ENCODE results near the gene MAPKAPK3. TPM values are rescaled to one million over a fixed set of nuclear protein-coding genes. Genes with fewer than 3 reads are reported as not detected.

MAPKAPK3 gene
- total RNA-seq, 1 experiment from 2014 or later: 53.9 TPM

DNA sequence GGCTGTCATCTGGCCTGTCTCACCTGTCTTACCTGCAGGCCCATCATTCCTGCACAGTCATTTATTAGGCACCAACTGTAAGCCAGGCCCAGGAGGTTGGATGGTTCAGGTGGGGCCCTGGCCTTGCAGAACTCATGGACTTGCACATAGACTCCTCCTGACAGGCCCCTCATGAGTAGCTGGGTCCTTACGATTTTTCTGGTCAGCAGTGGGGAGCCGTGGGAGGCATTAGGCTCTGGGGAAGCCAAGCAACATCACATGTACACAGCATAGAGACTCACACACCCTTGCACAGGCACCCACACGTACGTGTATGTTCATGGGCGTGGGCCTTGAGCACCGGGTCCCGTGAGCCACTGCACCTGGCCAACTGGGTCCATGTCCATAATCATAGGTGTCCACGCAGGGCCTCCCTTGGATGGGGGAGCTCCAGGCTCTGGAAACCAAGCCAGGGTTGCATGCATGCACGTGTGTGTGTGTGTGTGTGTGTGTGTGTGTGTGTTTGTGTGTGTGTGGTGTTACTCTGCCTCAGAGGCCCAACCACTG is 25.7 kb upstream of the MAPKAPK3 start:
- ChIA-PET CTCF (interaction anchor here (0.6 to 4.2 kb wide), 4 partner anchors 19 to 54 kb away, joined by 3 to 33 read pairs (median 8); partner anchors contain the start of gene MAPKAPK3), POLR2A (interaction anchor here (0.7 to 1.5 kb wide), 3 partner anchors 10 to 22 kb away, joined by 3 read pairs; partner anchors contain the start of gene HEMK1)
- Mint-ChIP-seq H3K4me1 (ENCODE audit: insufficient read depth, unreplicated experiment) (peaks cover 5% of the 10 kb centered on the region), H3K4me3 (ENCODE audit: unreplicated experiment) (no peak overlapping the region), H3K27ac (ENCODE audit: low read depth, unreplicated experiment) (no peak overlapping the region), H3K9me3 (ENCODE audit: unreplicated experiment) (no peaks in the 10 kb centered on the region), H3K27me3 (ENCODE audit: insufficient read depth, unreplicated experiment) (no peaks in the 10 kb centered on the region), H3K36me3 (ENCODE audit: insufficient read depth, unreplicated experiment) (no peaks in the 10 kb centered on the region)
- no TSS peak for BruUV-seq (replicated peaks)
- no peak for DNase-seq (ENCODE audit: unreplicated experiment)
- intact Hi-C loops (cut with micrococcal nuclease): no loop called here
- TF ChIP-seq, protein P1, sequence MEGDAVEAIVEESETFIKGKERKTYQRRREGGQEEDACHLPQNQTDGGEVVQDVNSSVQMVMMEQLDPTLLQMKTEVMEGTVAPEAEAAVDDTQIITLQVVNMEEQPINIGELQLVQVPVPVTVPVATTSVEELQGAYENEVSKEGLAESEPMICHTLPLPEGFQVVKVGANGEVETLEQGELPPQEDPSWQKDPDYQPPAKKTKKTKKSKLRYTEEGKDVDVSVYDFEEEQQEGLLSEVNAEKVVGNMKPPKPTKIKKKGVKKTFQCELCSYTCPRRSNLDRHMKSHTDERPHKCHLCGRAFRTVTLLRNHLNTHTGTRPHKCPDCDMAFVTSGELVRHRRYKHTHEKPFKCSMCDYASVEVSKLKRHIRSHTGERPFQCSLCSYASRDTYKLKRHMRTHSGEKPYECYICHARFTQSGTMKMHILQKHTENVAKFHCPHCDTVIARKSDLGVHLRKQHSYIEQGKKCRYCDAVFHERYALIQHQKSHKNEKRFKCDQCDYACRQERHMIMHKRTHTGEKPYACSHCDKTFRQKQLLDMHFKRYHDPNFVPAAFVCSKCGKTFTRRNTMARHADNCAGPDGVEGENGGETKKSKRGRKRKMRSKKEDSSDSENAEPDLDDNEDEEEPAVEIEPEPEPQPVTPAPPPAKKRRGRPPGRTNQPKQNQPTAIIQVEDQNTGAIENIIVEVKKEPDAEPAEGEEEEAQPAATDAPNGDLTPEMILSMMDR (IDR thresholded peaks at IDR 0.05; ENCODE audit: unreplicated experiment): no peak

DNA sequence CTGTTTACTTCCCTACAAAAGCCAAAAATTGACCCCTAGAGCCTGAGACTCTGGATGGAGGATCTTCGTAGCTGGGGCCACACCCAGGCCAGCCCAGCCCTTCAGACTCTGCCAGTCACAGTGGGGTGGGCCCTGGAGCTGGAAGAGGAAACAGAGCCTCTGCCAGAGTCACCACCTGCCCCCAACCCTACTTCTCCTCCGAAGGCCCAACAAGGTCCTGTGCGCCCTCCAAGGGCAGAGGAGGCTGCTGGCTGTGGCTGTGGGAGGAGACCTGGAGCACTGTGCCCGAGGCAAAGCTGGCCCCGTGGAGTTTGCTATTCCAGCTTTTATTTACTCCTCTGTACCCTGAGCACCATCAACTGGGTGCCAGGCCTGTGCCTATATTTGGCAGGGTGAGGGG is 24.4 kb upstream of the MAPKAPK3 start:
- H3K27ac Mint-ChIP-seq (ENCODE audit: low read depth, unreplicated experiment): no peak overlapping the region
- no peak overlapping the region for H3K4me3 Mint-ChIP-seq (ENCODE audit: unreplicated experiment)
- no peaks in the 10 kb centered on the region for H3K9me3 Mint-ChIP-seq (ENCODE audit: unreplicated experiment)
- no TSS peak for BruUV-seq (replicated peaks)
- ChIA-PET POLR2A (interaction anchor here (0.8 to 1.5 kb wide), 3 partner anchors 10 to 255 kb away, joined by 3 to 4 read pairs (median 3); no protein-coding TSS in a partner anchor), CTCF (interaction anchor here (0.6 to 4.2 kb wide), 7 partner anchors 20 to 797 kb away, joined by 3 to 33 read pairs (median 4); partner anchors contain the start of gene MAPKAPK3)
- no peaks in the 10 kb centered on the region for H3K27me3 Mint-ChIP-seq (ENCODE audit: insufficient read depth, unreplicated experiment)
- no peak for DNase-seq (ENCODE audit: unreplicated experiment)
- TF ChIP-seq, protein P1 (IDR thresholded peaks at IDR 0.05; ENCODE audit: unreplicated experiment): no peak
- H3K4me1 Mint-ChIP-seq (ENCODE audit: insufficient read depth, unreplicated experiment): peaks cover under 1% of the 10 kb centered on the region
- intact Hi-C loops (cut with micrococcal nuclease): no loop called here
- H3K36me3 Mint-ChIP-seq (ENCODE audit: insufficient read depth, unreplicated experiment): no peaks in the 10 kb centered on the region

DNA sequence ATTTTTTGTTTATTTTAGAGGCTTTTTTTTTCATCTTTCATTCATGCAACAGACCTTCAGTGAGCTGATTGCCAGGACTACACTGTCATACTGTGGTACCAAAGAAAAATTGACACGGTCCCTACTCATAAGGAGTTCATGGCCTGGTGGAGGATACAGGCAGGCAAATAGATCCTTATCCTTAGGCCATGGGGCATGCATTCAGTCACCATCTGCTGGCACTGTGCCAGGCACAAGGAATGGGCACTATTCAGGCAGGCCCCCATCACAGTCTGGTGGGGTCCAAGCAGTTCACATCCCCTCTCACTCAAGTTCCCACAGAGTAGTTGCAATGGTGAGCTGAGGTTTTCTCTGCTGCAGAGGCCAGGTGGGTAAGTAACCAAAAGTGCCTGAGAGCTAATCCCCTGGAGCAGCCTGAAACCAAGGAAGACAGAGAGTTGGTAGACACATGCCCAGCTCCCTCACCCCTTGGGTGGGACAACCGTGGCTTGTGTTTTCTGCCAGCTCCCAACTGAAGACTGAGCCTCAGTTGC is 22.6 kb upstream of the MAPKAPK3 start:
- no TSS peak for BruUV-seq (replicated peaks)

DNA sequence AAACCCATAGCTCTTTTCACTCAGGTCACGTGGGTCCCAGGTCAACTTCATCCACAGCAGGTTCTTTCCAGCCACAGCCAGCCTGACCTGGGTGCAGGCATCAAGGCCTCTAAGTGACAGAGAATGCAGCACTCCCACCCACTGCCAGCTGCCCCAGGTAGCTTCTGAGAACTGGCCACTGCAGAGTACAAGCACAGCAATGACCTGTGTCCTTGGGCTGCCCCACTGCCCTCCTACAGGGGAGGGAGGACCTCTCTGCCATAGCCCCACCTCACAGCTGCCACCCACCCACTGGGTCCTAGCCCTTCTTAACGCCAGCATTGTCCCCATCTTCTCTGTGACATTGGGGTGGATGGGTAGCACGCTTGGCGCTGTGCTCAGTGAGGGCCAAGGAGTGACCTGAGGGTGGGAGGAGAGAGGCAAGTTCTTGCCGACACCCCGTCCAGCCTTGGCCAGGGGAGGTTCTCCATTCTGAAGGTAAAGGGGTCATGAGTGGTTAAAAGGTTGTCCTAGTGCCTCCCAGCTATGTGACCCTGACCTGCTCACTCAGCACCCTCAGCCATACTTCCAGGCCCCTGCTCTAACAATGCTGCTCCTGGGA is 17.7 kb upstream of the MAPKAPK3 start:
- CTCF ChIA-PET: interaction anchor here (1.2 to 1.8 kb wide), 5 partner anchors 12 to 28 kb away, joined by 3 to 9 read pairs (median 5); no protein-coding TSS in a partner anchor
- intact Hi-C loops (cut with micrococcal nuclease): no loop called here
- no peaks in the 10 kb centered on the region for H3K36me3 Mint-ChIP-seq (ENCODE audit: insufficient read depth, unreplicated experiment)
- peaks cover 21% of the 10 kb centered on the region for H3K4me1 Mint-ChIP-seq (ENCODE audit: insufficient read depth, unreplicated experiment)
- POLR2A ChIA-PET: interaction anchor here (2.1 to 2.2 kb wide), 2 partner anchors 10 to 30 kb away, joined by 7 to 9 read pairs; partner anchors contain the start of gene HEMK1
- H3K27ac Mint-ChIP-seq (ENCODE audit: low read depth, unreplicated experiment): no peak overlapping the region
- H3K4me3 Mint-ChIP-seq (ENCODE audit: unreplicated experiment): no peak overlapping the region
- no TSS peak for BruUV-seq (replicated peaks)
- DNase-seq (ENCODE audit: unreplicated experiment): no peak
- TF ChIP-seq, protein P1 (IDR thresholded peaks at IDR 0.05; ENCODE audit: unreplicated experiment): no peak
- H3K9me3 Mint-ChIP-seq (ENCODE audit: unreplicated experiment): no peaks in the 10 kb centered on the region
- no peaks in the 10 kb centered on the region for H3K27me3 Mint-ChIP-seq (ENCODE audit: insufficient read depth, unreplicated experiment)

More for the DNA sequence above, 22.6 kb upstream of the MAPKAPK3 start:
- Mint-ChIP-seq H3K36me3 (ENCODE audit: insufficient read depth, unreplicated experiment) (no peaks in the 10 kb centered on the region), H3K27ac (ENCODE audit: low read depth, unreplicated experiment) (no peak overlapping the region), H3K9me3 (ENCODE audit: unreplicated experiment) (no peaks in the 10 kb centered on the region), H3K4me3 (ENCODE audit: unreplicated experiment) (no peak overlapping the region), H3K27me3 (ENCODE audit: insufficient read depth, unreplicated experiment) (no peaks in the 10 kb centered on the region), H3K4me1 (ENCODE audit: insufficient read depth, unreplicated experiment) (no peaks in the 10 kb centered on the region)
- intact Hi-C loops (cut with micrococcal nuclease): no loop called here
- TF ChIP-seq, protein P1 (IDR thresholded peaks at IDR 0.05; ENCODE audit: unreplicated experiment): no peak
- no peak for DNase-seq (ENCODE audit: unreplicated experiment)
- ChIA-PET CTCF (interaction anchor here (4.2 kb wide), 1 partner anchor 21 kb away, joined by 33 read pairs; the partner anchor contains the start of gene MAPKAPK3), POLR2A (no interaction called here)

All from MCF 10A (cell line).